Measurements from ENCODE around the gene METTL17. TPM values are rescaled to one million over a fixed set of nuclear protein-coding genes. Genes with fewer than 3 reads are reported as not detected.

METTL17 gene
- total and polyA plus RNA-seq, 2 donors (not counting 3 experiments of a cell fraction or from before 2014, with no cell fraction given): 60.6 to 90.6 TPM

DNA sequence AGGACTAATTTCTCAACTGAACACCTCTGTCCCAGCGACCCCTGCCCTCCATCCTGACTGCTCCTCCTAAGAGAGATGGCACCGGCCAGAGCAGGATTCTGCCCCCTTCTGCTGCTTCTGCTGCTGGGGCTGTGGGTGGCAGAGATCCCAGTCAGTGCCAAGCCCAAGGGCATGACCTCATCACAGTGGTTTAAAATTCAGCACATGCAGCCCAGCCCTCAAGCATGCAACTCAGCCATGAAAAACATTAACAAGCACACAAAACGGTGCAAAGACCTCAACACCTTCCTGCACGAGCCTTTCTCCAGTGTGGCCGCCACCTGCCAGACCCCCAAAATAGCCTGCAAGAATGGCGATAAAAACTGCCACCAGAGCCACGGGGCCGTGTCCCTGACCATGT, 53.1 kb downstream of the METTL17 start:
- Histone ChIP-seq H3K79me2 (ENCODE audit: control insufficient read depth, insufficient read depth, low read length) (no peaks in the 10 kb centered on the region), H2AFZ (ENCODE audit: low read depth, low read length) (no peak overlapping the region), H3K9me3 (replicated peaks; ENCODE audit: control insufficient read depth, insufficient read depth, low read length) (no peaks in the 10 kb centered on the region), H3K9ac (replicated peaks; ENCODE audit: extremely low read depth, insufficient read depth, low read length) (no peak overlapping the region), H3K36me3 (ENCODE audit: control insufficient read depth in 2 of 2, extremely low read depth in 1 of 2, insufficient read depth in 2 of 2, low read length in 2 of 2) (no peaks in the 10 kb centered on the region), H3K27ac (ENCODE audit: insufficient read depth, low read depth, low read length) (no peak overlapping the region), H3K4me2 (ENCODE audit: insufficient read depth, low read length) (no peak overlapping the region), H3K4me3 (replicated peaks in 1 of 3; ENCODE audit: insufficient read depth in 1 of 3, low read depth in 1 of 3, low read length in 3 of 3) (no peak overlapping the region), H3K9me1 (replicated peaks; ENCODE audit: control insufficient read depth, extremely low read depth, insufficient read depth, low read length) (no peaks in the 10 kb centered on the region), H3K4me1 (ENCODE audit: control insufficient read depth, extremely low read depth, insufficient read depth, low read length) (peaks cover 4% of the 10 kb centered on the region), H4K20me1 (replicated peaks; ENCODE audit: control insufficient read depth, extremely low read depth, insufficient read depth, low read length) (no peaks in the 10 kb centered on the region), H3K27me3 (ENCODE audit: control insufficient read depth in 2 of 2, insufficient read depth in 2 of 2, low read length in 2 of 2) (peaks cover 11 to 12% of the 10 kb centered on the region in 2 experiments)
- BruUV-seq (replicated peaks): no TSS peak
- TF ChIP-seq FOS (IDR thresholded peaks at IDR 0.05; ENCODE audit: borderline replicate concordance, insufficient read depth, low read length): no peak
- no peak for TF ChIP-seq POLR2AphosphoS5 (IDR thresholded peaks at IDR 0.05; ENCODE audit: insufficient read depth, low read depth, low read length)
- no peak for TF ChIP-seq EZH2 (IDR thresholded peaks at IDR 0.05; ENCODE audit: borderline replicate concordance, low read depth, low read length, severe bottlenecking)
- TF ChIP-seq JUN (IDR thresholded peaks at IDR 0.05; ENCODE audit: borderline replicate concordance, insufficient read depth, insufficient read length, low read depth): no peak
- TF ChIP-seq MYC (IDR thresholded peaks at IDR 0.05; ENCODE audit: low read depth, low read length): no peak
- TF ChIP-seq, protein P1, sequence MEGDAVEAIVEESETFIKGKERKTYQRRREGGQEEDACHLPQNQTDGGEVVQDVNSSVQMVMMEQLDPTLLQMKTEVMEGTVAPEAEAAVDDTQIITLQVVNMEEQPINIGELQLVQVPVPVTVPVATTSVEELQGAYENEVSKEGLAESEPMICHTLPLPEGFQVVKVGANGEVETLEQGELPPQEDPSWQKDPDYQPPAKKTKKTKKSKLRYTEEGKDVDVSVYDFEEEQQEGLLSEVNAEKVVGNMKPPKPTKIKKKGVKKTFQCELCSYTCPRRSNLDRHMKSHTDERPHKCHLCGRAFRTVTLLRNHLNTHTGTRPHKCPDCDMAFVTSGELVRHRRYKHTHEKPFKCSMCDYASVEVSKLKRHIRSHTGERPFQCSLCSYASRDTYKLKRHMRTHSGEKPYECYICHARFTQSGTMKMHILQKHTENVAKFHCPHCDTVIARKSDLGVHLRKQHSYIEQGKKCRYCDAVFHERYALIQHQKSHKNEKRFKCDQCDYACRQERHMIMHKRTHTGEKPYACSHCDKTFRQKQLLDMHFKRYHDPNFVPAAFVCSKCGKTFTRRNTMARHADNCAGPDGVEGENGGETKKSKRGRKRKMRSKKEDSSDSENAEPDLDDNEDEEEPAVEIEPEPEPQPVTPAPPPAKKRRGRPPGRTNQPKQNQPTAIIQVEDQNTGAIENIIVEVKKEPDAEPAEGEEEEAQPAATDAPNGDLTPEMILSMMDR (IDR thresholded peaks at IDR 0.05; ENCODE audit: extremely low read depth in 1 of 2, insufficient read depth in 1 of 2, low read depth in 1 of 2, low read length in 2 of 2): no peak
- TF ChIP-seq, protein P2, sequence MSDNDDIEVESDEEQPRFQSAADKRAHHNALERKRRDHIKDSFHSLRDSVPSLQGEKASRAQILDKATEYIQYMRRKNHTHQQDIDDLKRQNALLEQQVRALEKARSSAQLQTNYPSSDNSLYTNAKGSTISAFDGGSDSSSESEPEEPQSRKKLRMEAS (IDR thresholded peaks at IDR 0.05; ENCODE audit: insufficient read depth, insufficient read length): no peak
- dilution Hi-C loops (cut with MboI; ENCODE audit: extremely low pct_ligation_motif_present, low sequenced_read_pairs) (no loop called here), intact Hi-C loops (cut with micrococcal nuclease) (no loop called here)
- POLR2A ChIA-PET: no interaction called here
- CTCF ChIA-PET: interaction anchor here (1.3 to 7.0 kb wide), 2 partner anchors 28 to 54 kb away, joined by 3 to 214 read pairs; no protein-coding TSS in a partner anchor
- FAIRE-seq (no peak), DNase-seq (ENCODE audit: low read depth, low spot score) (no peak)

Data from endothelial cell of umbilical vein (primary cell).